Measurements from ENCODE around the gene TM2D1.
"Not testable (repeated sequence)": the region's sequence is repeated elsewhere in the genome, so short reads cannot be mapped to it uniquely, and the experiment has no call there.

The TM2D1 gene

DNA sequence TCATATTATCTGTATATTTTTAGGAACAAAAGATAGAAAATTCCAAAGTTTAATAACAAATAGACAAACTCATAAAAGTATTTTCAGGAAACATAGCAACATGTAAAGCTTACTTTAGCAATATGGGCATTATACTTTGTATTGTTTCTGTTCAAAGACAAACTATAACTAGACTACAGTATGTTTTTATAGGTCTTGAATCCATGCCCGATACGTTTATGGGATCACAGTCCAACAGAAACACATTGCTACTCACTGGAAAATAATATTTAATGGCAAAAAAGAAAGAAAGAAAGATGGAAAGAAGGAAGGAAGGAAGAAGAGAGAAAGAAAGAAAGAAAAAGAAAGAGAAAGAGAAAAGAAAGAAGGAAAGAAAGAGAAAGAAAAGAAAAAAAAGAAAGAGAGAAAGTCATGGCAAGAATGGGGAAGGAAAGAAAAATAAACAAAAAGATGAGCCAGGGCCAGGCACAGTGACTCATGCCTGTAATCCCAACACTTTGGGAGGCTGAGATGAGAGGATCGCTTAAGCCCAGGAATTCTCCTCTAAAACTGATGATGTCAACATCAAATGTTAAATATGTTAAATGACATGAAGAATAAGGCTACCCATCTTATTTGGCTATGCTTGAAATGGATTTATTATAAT, 32.7 kb downstream of the TM2D1 start:
- DNase-seq (ENCODE audit: low read depth), result no peak
- no peak overlapping the region for H3K4me3 ChIP-seq (ENCODE audit: low read depth, low read length)
- TF ChIP-seq, protein P1, sequence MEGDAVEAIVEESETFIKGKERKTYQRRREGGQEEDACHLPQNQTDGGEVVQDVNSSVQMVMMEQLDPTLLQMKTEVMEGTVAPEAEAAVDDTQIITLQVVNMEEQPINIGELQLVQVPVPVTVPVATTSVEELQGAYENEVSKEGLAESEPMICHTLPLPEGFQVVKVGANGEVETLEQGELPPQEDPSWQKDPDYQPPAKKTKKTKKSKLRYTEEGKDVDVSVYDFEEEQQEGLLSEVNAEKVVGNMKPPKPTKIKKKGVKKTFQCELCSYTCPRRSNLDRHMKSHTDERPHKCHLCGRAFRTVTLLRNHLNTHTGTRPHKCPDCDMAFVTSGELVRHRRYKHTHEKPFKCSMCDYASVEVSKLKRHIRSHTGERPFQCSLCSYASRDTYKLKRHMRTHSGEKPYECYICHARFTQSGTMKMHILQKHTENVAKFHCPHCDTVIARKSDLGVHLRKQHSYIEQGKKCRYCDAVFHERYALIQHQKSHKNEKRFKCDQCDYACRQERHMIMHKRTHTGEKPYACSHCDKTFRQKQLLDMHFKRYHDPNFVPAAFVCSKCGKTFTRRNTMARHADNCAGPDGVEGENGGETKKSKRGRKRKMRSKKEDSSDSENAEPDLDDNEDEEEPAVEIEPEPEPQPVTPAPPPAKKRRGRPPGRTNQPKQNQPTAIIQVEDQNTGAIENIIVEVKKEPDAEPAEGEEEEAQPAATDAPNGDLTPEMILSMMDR (IDR thresholded peaks at IDR 0.05; ENCODE audit: low read depth, low read length, missing control alignments), result no peak

DNA sequence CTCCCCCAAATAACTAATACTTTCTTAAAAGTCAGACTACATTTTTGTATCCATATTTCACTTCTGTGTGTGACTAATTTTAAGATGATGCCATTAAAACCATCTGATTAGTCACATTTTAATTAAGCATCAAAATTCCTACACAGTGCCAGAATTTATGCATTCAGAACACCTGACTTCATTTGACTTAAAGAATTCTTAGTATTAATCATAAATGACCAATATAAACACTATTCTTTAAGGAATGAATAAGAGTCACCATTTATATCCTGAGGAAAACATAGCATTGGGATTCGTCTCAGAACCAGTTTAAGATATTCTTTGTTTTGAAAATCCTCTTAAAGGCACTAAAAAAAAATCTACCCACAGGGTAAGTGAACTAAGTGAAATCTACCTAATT, 37.0 kb downstream of the TM2D1 start:
- no peak for DNase-seq (ENCODE audit: low read depth)
- TF ChIP-seq, protein P1 (IDR thresholded peaks at IDR 0.05; ENCODE audit: low read depth, low read length, missing control alignments), result no peak
- no peak overlapping the region for H3K4me3 ChIP-seq (ENCODE audit: low read depth, low read length)

DNA sequence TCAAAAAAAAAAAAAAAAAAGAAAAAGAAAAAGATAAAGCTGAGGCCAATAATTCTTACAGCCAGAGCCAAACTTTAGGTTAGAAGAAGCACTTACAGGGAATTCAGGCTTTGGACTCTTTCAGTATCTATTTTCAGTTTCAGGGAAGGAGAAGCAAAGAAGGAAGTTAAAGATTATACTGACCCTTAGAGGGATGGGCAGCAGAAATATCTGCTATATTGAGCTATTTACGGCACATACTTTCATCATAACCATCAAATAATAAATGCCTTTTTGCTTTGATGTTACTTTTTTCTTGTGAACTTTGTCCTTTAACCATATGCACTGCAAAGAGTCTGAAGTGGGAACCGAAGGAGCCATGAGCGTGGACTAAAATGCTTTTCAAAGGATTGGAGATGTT, 42.0 kb downstream of the TM2D1 start:
- TF ChIP-seq, protein P1 (IDR thresholded peaks at IDR 0.05; ENCODE audit: low read depth, low read length, missing control alignments), result no peak
- DNase-seq (ENCODE audit: low read depth), result no peak
- no peak overlapping the region for H3K4me3 ChIP-seq (ENCODE audit: low read depth, low read length)

DNA sequence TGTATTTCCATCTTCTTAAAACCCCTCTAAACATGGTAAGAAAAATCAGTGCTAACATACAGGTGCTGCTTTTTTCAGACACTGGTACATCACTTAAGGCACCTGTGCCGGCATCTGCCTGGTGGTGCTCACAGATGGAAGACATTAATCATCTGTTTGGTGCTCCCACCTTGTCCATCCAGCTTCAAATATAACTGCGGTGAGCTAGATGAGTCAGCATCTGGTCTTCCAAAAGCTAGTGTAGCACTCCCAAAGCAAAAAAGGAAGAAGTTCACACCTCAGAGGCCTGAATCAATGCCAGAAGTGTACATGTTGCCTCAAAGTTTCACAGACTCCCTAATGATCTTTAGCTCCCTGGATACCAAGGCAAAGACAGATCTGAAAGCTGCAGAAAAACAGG, 44.4 kb downstream of the TM2D1 start:
- H3K4me3 ChIP-seq (ENCODE audit: low read depth, low read length), result no peak overlapping the region
- no peak for DNase-seq (ENCODE audit: low read depth)
- TF ChIP-seq, protein P1 (IDR thresholded peaks at IDR 0.05; ENCODE audit: low read depth, low read length, missing control alignments), result no peak

DNA sequence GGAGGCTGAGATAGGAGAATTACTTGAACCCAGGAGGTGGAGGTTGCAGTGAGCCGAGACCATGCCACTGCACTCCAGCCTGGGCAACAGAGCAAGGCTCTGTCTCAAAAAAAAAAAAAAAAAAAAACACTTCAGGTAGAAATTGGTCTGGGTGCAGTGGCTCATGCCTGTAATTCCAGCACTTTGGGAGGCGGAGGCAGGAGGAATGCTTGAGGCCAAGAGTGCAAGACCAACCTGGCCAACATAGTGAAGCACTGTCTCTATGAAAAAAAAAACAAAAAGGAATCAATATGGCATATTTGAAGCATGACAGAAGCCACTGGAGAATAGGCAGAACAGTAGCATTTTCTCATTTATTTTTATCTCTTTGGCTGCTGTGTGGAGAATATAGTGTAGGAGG, 48.1 kb downstream of the TM2D1 start:
- H3K4me3 ChIP-seq (ENCODE audit: low read depth, low read length); DNase-seq (ENCODE audit: low read depth): not testable (repeated sequence)

DNA sequence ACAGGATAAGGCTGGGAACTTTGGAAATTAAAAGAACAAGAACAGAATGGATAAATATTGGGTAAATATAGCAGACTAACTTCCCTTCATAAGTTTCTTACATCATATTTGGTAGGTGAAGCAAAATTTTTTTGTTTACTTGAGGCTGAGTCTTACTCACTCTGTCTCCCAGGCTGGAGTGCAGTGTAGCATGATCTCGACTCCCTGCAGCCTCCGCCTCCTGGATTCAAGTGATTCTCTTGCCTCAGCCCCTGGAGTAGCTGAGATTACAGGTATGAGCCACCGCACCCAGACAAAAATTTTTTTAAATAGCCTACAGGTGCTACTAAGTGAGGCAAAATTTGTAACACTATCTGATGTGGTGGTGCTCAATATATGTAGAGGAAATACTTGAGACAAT, 50.7 kb downstream of the TM2D1 start:
- no peak overlapping the region for H3K4me3 ChIP-seq (ENCODE audit: low read depth, low read length)
- TF ChIP-seq, protein P1 (IDR thresholded peaks at IDR 0.05; ENCODE audit: low read depth, low read length, missing control alignments), result no peak
- DNase-seq (ENCODE audit: low read depth), result no peak

DNA sequence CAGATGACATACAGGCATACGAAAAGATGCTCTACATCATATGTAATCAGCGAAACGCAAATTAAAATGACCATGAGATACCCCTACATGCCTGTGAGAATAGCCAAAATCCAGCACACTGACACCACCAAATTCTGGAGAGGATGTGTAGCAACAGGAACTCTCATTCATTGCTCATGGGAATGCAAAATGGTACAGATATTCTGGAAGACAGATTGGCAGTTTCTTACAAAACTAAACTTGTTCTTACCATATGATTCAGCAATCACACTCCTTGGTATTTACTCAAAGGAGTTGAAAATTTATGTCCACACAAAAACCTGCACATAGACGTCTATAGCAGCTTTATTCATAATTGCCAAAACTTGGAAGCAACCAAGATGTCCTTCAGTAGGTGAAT, 52.6 kb downstream of the TM2D1 start:
- H3K4me3 ChIP-seq (ENCODE audit: low read depth, low read length), result no peak overlapping the region
- TF ChIP-seq, protein P1 (IDR thresholded peaks at IDR 0.05; ENCODE audit: low read depth, low read length, missing control alignments), result no peak
- DNase-seq (ENCODE audit: low read depth), result no peak

All from GM12864 (cell line).